IPS-NIHi11 (cell line): Measurements from ENCODE around the gene POLDIP2.
A peak's percentile ranks its signal among the peaks of the same experiment; 100 is the strongest.

Source experiments
- DNase-seq: peaks from one replicate; pipeline ENCODE4 v3.0.0; 2012; ENCODE audit warnings: mixed read lengths, low spot score

POLDIP2 gene

GRCh38 chr17:28335201-28335958, 21.9 kb downstream of the POLDIP2 start, which contains the start of the genes IFT20 and TNFAIP1:
IFT20 (minus strand) TSS chr17:28335472; CDS start chr17:28331985, 3,487 bp downstream.
TNFAIP1 (plus strand) TSS chr17:28335761; CDS start chr17:28339522, 3,761 bp downstream.
- peak; percentile 92 for DNase-seq

GRCh38 chr17:28334666-28335200, 22.6 kb downstream of the POLDIP2 start:
- no peak for DNase-seq

- DNase-seq, result no peak
Observed at GRCh38 chr17:28334171-28334570, 23.2 kb downstream of the POLDIP2 start.

GRCh38 chr17:28333083-28333746, 24.1 kb downstream of the POLDIP2 start:
- DNase-seq, result no peak

GRCh38 chr17:28331891-28332420, 25.4 kb downstream of the POLDIP2 start:
- DNase-seq, result no peak

GRCh38 chr17:28330671-28331070, 26.7 kb downstream of the POLDIP2 start:
- no peak for DNase-seq

- no peak for DNase-seq
Observed at GRCh38 chr17:28328325-28328724, 29.0 kb downstream of the POLDIP2 start.

- DNase-seq, result no peak
Observed at GRCh38 chr17:28327709-28328108, 29.6 kb downstream of the POLDIP2 start.

GRCh38 chr17:28327031-28327607, 30.2 kb downstream of the POLDIP2 start:
- no peak for DNase-seq

- DNase-seq, result no peak
Observed at GRCh38 chr17:28326114-28326513, 31.2 kb downstream of the POLDIP2 start.

GRCh38 chr17:28325211-28325610, 32.1 kb downstream of the POLDIP2 start:
- no peak for DNase-seq

- DNase-seq, result no peak
Observed at GRCh38 chr17:28324781-28325180, 32.5 kb downstream of the POLDIP2 start.

- DNase-seq, result no peak
Observed at GRCh38 chr17:28324267-28324745, 33.0 kb downstream of the POLDIP2 start.

GRCh38 chr17:28320215-28321061, 36.9 kb downstream of the POLDIP2 start:
- DNase-seq, result no peak

- no peak for DNase-seq
Observed at GRCh38 chr17:28319598-28319935, 37.8 kb downstream of the POLDIP2 start.

- DNase-seq, result peak; percentile 93
Observed at GRCh38 chr17:28318759-28319597, 38.3 kb downstream of the POLDIP2 start, which contains the start of gene TMEM97. TMEM97 (plus strand) TSS chr17:28319200; CDS start chr17:28319240, 40 bp downstream.

GRCh38 chr17:28317966-28318758, 39.2 kb downstream of the POLDIP2 start:
- DNase-seq, result peak; percentile 54

GRCh38 chr17:28317099-28317965, 40.0 kb downstream of the POLDIP2 start:
- no peak for DNase-seq
